ENCODE results near the gene PLS3.
"Not testable (repeated sequence)": the region's sequence is repeated elsewhere in the genome, so short reads cannot be mapped to it uniquely, and the experiment has no call there.

Gene PLS3, protein sequence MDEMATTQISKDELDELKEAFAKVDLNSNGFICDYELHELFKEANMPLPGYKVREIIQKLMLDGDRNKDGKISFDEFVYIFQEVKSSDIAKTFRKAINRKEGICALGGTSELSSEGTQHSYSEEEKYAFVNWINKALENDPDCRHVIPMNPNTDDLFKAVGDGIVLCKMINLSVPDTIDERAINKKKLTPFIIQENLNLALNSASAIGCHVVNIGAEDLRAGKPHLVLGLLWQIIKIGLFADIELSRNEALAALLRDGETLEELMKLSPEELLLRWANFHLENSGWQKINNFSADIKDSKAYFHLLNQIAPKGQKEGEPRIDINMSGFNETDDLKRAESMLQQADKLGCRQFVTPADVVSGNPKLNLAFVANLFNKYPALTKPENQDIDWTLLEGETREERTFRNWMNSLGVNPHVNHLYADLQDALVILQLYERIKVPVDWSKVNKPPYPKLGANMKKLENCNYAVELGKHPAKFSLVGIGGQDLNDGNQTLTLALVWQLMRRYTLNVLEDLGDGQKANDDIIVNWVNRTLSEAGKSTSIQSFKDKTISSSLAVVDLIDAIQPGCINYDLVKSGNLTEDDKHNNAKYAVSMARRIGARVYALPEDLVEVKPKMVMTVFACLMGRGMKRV

DNA sequence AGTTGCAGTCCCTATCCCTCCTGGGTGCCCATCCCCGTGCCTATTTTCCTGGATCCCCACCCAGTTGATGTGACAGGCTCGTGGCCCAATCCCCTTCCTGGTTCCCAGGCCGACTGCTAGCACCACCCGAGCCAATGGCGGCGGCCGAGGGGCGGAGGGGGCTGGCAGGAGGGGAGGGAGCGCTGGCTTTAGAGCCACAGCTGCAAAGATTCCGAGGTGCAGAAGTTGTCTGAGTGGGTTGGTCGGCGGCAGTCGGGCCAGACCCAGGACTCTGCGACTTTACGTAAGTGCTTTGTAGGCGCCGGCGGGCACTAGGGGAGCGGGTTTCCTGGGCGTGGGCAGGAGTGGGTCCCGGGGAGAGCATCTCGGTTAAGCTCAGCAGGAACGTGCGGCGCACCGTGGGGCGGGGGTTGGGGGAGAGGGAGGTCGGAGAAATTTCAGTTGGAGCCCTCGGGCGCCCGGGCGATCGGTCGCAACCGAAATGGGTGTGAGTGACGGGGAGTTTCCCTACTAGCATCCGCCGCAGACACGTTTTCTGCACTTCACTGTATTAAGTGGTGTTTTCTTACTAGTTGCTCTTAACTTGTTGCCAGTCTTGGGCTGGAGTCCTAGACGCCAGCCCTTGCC lies at the start of gene PLS3:
Gene PLS3, plus strand, starts transcription at position 197 of the 627 bp plus-strand sequence. CDS start 49,077 bp downstream, outside the sequence.
- DNase-seq (ENCODE audit: low spot score) = no peak

DNA sequence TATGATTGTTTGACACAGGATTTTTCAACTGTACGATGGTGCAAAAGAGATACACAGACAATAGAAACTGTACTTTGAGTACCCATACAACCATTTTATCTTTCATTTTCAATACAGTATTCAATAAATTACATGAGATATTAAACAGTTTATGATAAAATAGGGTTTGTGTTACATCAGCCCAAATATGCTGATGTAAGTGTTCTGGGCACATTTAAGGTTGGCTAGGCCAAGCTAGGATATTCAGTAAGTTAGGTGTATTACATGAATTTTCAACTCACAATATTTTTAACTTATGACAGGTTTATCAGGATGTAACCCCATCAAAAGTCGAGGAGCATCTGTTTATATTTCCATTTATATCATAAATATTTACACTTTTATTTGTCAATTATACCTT lies 42.9 kb upstream of the PLS3 start:
- no peak for DNase-seq (ENCODE audit: low spot score)

DNA sequence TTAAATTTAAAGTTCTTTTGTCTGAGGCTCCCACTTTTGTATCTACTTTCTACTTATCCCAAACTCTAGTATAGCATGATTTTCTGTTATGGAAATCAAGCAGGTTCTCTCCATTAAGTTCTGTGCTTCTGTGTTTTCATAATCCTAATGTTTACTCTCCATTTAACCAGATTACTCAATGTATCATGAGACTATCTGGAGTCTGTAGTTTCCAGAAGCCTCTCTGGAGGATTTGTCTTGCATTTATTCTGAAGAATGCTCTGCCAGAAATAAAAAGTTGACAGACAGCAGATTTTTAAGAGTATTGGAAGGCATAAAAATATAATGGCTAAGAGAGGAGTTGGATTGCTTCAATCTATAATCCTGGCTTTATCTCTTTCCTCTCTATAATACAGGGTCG lies 39.2 kb upstream of the PLS3 start:
- no peak for DNase-seq (ENCODE audit: low spot score)

DNA sequence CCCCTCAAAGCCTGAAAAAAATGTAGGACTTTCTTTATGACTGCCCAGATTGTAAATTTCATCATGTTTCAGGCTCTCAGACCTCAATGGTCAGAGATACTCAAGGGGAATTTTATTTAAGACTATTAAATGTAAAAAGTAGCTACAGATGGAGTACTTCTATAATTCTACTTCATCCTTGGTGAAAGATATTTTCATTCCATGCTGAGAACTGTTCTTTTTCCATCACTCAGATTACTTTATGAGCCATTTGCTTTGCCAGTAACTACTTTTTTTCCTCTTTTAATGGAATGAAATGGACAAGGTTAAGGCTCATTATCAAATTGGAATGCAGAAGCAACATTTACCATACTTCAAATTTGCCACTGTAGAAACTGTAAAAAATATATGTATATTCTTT lies 38.0 kb upstream of the PLS3 start:
- DNase-seq (ENCODE audit: low spot score) = no peak

DNA sequence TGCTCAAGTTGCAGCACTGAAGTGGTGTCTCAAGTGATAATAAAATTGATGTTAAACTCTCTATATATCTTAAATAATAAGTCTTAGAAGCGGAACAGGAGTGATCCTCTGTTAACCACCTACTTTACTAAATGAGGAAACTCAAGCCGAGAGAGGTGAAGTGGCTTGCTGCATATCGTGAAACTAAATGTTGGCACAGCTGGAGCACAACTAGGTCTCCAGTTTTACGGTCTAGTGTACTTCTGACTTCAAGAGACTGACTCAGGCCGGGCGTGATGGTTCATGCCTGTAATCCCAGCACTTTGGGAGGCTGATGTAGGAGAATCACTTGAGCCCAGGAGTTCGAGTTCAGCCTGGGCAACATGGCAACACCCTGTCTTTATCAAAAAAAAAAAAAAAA lies 35.5 kb upstream of the PLS3 start:
- DNase-seq (ENCODE audit: low spot score) = no peak

DNA sequence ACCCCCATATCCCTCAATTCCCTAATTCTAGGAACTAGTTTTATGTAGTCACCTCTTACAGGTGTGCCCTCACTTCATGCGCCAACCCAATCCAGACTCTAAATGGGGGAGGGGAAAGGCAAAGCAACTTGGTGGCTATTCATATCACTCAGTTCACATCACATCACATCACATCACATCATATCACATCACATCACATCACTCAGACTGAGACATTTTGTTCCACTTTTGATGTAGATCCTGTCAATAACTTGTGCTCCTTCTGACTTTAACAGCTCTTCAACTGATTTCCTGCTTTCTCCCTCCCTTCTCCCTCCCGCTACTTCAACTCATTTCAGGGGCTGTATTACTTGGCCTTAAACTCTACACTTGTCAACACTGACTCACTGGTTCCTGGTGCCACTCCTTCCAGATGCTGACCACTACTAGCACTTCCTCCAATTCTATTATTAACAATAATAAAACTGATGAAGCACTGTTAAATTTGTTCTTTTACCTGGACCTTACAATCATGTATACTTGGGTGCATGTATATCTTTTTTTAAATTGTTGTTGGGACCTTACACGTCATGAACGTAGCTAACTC lies 29.1 kb upstream of the PLS3 start:
- DNase-seq (ENCODE audit: low spot score) = no peak

DNA sequence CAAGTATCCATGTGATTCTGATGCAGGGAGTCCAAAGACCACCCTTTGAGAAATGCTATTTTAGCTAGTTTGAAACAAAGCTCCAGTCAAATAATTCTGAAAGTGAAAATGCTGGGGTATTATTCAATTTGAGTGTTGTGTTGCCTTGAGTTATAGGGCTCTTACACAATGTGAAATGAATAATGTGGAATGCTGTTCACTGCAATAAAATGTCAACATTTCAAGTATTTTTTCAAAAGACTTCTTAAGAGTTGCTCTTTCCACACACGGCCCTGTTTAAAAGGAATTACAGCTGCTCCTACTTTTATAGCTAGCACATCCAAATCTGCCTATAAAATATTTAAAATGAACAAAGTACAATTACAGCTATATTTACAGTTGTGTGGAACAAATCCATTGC lies 27.5 kb upstream of the PLS3 start:
- no peak for DNase-seq (ENCODE audit: low spot score)

DNA sequence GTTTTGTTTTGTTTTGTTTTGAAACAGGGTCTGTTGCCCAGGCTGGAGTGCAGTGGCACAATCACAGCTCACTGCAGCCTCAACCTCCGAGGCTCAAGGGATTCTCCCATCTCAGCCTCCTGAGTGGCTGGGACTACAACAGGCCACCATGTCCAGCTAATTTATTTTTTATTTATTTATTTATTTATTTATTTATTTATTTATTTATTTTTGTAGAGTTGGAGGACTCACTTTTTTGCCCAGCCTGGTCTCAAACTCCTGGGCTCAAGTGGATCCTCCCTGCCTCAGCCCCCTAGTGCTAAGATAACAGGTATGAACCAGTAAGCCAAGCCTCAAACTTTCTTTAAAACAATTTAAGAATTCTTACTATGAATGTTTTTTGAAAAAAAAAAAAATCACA lies 26.6 kb upstream of the PLS3 start:
- no peak for DNase-seq (ENCODE audit: low spot score)

DNA sequence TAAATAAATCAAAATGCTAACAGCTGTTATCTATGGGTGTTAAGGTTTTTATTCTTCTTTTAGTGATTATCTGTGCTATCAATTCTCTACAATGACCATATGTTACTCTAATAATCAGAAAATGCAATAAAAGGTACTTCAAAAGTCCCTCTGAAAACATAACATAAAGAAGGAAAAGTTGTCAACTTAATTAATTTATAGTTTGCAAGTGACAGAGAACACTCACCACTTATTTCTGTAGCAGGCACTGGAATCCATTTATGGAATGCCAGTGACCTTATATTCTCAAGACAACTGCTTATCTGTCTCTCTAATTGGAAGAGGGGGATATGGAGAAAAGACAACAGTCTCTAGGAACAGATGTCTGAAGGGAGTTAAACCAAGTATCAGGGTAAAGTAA lies 25.6 kb upstream of the PLS3 start:
- DNase-seq (ENCODE audit: low spot score) = no peak

DNA sequence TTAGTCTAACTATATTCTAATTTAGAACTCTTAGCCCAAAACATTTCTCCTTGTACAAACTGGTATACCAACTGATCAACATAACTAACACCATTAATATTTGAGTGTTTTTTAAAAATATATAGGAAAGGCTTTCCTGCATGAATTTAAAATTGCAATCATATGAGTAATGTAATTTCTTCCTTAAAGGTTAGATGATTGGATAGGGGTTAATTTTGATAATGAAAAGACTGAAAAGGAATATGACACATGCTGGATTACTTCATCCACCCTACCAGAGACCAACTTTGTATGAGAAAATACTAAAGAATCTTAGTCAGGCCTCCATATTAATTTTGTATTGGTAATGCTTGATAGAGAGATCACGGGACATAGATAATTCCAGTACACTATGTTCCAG lies 25.1 kb upstream of the PLS3 start:
- no peak for DNase-seq (ENCODE audit: low spot score)

DNA sequence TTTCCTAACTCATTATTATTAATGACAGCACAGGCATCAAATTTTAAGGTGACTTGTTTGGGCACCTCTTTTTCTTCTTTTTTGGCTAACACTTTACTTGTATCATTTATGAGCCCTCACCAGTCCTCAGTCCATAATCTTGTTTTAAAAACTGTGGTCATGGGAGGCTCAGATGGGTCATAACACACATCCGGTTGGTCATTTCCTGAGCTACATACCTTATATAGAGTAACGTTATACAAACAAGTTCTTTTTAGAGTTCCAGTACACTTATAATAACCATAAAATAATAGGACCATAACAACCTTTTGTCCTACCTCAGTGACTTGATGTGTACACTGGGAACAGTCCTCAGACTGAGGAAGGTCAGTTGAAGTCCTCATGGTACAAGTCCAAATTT lies 21.1 kb upstream of the PLS3 start:
- DNase-seq (ENCODE audit: low spot score) = no peak

DNA sequence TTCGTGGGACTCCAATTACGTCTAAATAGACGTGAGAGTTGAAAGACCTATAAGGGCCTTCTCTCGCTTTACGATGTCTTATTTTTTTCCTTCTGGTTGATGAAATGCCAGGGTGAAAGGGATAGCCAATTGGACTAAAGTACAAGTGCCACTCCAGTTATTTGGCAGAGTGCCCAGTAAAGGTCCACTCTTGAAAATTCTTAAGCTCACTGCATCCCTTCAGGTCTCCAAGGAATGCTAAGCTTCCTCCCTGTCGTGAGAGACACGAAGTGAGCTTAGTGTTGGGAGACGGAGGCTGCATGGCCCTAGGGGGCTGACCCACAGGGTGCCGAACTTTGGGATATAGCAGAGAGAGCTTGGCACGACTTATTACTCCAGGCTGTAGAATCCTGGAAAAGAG lies 19.9 kb upstream of the PLS3 start:
- DNase-seq (ENCODE audit: low spot score) = not testable (repeated sequence)

DNA sequence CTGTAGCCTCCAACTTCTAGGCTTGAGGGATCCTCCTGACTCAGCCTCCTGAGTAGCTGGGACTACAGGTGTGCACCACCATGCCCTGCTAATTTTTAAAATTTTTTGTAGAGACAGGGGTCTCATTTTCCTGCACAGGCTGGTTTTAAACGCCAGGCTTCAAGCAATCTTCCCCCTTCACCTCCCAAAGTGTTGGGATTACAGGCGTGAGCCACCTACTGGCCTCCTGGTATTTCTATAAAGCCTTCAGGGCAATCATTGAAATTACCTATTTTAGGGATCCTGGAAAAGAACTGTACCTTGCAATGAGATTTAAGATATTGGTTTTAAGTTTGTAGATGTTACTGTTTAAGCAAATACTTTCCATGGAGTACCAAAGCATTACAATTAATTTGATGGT lies 13.5 kb upstream of the PLS3 start:
- no peak for DNase-seq (ENCODE audit: low spot score)

DNA sequence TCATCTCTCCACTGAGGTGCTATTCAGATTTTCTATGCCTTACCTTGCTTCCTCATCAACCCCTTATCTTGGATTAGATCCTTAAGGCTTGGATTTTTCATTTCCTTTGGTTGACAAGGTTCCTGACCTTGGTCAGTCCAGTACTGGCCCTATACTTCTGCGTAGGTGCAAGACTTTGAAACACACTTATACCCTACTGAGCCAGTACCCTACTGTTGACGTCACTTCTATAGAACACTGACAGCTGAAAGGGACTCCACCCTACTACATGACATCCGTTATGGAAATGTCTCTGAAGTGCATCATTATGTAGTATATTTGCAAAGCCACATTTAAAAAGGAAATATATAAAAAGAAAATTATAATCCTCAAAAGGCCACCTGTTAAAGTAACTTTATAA lies 12.0 kb upstream of the PLS3 start:
- DNase-seq (ENCODE audit: low spot score) = no peak

DNA sequence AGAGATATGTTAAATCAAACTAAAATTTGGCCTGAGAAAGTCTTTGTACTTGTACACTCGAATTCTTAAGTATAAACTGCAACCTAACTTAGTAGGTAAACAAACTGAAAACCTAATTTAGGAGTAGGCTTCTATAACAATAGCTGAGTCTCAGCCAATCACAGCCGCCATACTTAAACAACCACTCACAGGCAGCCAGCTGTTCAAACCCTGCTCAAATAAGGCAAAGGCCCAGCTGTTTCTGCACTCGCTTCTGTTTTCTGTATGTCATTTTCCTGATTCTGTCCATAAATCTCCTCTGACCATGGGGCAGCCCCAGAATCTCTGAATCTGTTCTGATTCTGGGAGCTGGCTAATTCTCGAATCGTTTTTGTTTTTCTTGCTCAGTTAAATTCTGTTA lies 7.8 kb upstream of the PLS3 start:
- no peak for DNase-seq (ENCODE audit: low spot score)

DNA sequence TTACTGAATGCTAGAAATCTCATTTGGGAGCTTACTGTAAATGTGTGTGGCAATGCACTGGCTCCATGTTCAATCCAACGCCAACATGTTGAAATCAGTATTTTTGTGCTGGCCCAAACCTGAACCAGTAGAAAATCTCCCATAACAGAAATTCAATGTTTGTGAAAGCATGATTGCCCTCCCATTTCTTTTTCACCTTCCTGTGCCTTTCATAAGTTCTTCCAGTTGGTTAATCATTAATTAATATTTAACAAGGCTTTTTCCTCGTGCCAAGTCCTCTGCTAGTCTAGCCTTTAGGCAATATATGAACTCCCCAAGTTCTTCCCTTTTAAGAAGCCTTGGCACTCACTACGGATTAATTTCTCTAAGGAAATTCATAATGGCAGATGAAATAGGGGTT lies 1.3 kb upstream of the PLS3 start:
- DNase-seq (ENCODE audit: low spot score) = no peak

DNA sequence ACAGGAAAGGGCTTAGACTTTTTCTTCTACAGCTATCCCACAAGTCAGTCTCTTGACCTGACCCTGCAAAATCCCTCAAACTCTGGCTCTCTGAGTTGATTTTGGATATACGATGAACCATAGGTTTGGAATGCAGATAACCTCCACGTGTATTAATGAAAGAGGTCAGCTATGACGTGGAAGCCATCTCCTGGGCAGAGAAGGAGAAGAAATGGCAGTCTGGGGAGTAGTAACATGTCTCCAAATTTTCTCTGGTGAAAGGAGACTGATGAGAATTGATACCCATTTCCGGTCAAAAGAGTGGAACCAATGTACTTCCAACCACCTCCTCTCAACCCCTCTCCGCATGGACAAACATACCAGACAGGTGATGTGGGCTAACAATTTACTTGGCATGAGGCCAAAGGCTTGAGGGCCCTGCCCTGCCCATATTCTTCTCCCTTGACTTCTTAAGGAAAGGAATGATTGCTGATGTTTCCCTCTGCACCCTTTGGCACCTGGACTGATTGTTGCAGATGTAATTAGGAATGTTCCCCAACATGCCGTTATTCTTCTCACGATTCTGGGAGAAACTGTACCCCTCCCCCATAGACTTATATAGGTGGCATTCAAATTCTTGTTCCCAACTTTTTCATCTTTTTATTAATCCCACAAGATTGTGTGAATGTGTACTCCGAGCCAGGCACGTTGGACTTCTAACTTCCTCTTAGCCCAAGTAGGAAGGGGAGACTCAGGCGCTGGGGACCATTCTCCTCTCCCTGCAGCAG lies 580 bp upstream of the PLS3 start:
- no peak for DNase-seq (ENCODE audit: low spot score)

DNA sequence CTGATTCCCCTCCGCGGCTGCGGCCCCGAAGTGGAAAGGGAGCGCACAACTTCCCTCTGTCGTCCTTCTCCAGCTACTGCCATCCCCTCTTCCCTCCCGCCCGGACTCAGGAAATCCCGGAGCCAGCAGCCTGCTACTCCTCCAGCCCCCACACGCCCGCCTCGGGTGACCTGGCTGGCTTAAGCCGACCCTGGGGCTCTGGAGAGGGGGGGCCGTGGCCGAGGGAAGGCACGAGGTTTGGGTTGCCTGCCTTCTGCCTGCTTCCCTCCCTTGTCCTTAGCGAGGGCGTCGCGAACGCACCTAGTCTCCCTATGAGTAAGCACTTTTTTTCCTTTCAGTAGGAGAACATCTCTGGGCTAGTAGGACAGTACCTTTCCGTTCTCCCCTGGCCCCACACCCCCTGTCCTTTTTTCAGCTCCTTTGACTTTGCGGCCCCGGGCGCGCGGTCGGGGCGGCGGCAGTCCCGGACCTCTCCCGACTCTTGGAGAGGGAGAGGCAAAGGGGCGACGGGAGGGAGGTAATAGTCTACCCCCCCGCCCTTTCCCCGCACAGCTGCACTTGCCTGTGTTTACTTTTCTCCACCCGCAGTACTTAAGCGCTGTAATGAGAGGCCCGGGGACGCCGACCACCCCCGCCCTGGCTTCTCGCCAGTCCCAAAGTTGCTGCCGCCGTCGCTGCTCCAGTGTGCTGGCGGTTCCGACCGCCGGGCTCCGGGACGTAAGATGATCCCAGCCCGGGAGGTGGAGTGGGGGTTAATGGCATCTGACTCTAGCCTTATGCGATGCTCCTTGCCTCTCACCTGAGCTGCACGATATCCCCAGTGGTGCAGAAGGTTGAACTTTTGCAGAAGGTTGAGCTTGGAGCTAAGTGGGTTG lies 868 bp downstream of the PLS3 start:
- no peak for DNase-seq (ENCODE audit: low spot score)

DNA sequence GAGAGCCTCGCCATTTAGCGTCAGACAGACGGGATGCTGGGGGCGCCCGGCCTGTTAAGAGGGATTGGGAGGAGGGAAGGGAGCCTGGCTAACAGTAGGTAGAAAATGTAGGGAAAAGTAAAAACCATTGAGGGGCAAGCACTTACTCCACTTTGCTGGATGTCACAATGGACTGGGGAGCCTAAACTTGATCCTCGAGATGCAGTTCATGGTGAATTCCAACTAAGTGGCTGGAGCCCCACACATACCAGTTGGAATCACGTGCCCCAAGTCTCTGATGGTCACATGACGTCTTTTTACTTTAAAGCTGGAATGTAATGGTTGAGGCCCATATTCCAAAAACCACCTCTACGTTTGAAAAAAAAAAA lies 1.5 kb downstream of the PLS3 start:
- no peak for DNase-seq (ENCODE audit: low spot score)

DNA sequence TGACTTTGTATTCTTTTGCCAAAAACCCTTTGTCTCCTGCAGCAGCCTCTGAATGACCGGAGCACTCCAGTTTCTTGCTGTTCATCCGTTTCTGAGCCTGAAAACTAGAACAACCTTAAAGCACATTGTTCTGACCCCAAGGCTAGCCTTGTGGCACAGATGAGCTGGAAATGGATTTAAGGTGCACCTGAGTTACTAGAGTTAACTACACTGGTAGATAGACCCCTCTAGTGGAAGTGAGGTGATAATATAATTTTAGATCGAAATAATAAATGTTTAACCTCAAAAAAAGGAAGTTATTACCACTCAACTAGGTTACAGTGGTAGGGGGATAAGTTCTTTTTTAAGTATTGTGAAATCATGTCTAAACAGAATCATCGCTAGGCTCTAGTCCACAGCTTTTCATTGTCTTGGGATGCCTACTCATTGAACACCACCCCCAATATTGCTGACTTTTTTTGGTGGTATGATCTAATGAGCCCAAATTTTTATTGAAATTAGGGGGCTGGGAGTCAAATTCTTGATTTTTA lies 2.7 kb downstream of the PLS3 start:
- DNase-seq (ENCODE audit: low spot score) = no peak

DNA sequence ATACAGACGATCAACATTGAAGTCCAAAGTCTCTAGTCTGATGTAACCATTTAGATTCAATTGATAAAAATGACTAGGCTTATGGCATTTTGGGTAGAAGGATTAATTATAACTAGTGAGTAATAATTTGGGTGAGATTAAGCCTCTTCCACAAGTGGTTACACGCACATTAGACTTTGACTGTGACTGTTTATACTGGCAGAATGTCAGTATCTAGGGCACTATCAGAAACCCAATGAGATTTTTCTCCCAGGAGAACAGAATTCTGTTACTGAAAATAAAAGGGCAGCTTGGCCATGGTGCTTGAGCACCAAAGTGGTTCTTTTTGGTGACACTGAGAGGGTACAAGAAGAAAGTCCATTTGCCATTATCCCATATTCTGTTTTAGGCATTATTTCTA lies 3.3 kb downstream of the PLS3 start:
- DNase-seq (ENCODE audit: low spot score) = no peak

Measured in CD4-positive, alpha-beta T cell treated with Interleukin-2 at 100 ng/mL for 4 hours (primary cell).